K562 (cell line): ENCODE results near the gene TNFSF9. TPM values are rescaled to one million over a fixed set of nuclear protein-coding genes. Genes with fewer than 3 reads are reported as not detected.
A peak's percentile ranks its signal among the peaks of the same experiment; 100 is the strongest.

Experiments
- ATAC-seq: fragments of 200-7000 bp; cut with Tn5 transposase; 3 replicates; pipeline ENCODE4 v1.9.1; 2020; ENCODE audit warnings: moderate library complexity
- BruUV-seq: library from RNA; stranded (reverse); fragments of 400-500 nt; replicated peaks from 2 replicates; lab custom pipeline; 2021; lab: Mats Ljungman, UMichigan
- CTCF ChIA-PET: fragments of 300-600 bp; formaldehyde crosslinking; extraction: SDS; loops from one replicate; lab custom pipeline; 2021; ENCODE audit warnings: low intra/inter-chr PET ratio; lab: Yijun Ruan, JAX
- POLR2A ChIA-PET: fragments of 300-600, 350-650 bp; sonication (Branson Sonifier 250); formaldehyde crosslinking; extraction: SDS; loops from one replicate; lab custom pipeline; 2021; ENCODE audit warnings: antibody characterized with exemption, inconsistent platforms; lab: Yijun Ruan, JAX
- DNase-seq, 4 experiments: peaks; one replicate each; pipeline versions ENCODE4 v3.0.0 to v3.0.0-alpha.2; 2011 to 2018; ENCODE audit warnings: low spot score in 3 of 4, mixed read lengths in 3 of 4; ENCODE audit errors: extremely low read depth in 1 of 4
- FAIRE-seq: peaks from 2 replicates; lab custom pipeline; 2011; peaks lifted over from hg19 to GRCh38; lab: Jason Lieb, UNC
- H2AFZ ChIP-seq: 2 replicates; pipeline ENCODE4 v1.6.0; 2011; ENCODE audit warnings: low read depth, low read length, control low read depth, inconsistent platforms
- H3K27ac ChIP-seq: fragments of 200-600 bp; 3 replicates; pipeline ENCODE4 v1.8.0; 2011; ENCODE audit warnings: low read depth, mild to moderate bottlenecking, control low read depth, inconsistent platforms, low read length, moderate library complexity, mixed read lengths; ENCODE audit errors: extremely low read depth
- H3K27me3 ChIP-seq, 2 experiments: fragments of 300-600 bp in 1 of 2; 2 replicates in 1 of 2; 3 replicates in 1 of 2; pipeline versions ENCODE4 v1.6.0 to v1.8.0; 2011; ENCODE audit warnings: inconsistent platforms in 2 of 2, low read length in 2 of 2, mild to moderate bottlenecking in 1 of 2, mixed read lengths in 1 of 2, moderate library complexity in 1 of 2; ENCODE audit not compliant: control insufficient read depth in 2 of 2, insufficient read depth in 2 of 2
- H3K36me3 ChIP-seq: fragments of 300-600 bp; 3 replicates; pipeline ENCODE4 v1.8.0; 2011; ENCODE audit warnings: mild to moderate bottlenecking, low read length, inconsistent platforms; ENCODE audit not compliant: control insufficient read depth, insufficient read depth
- H3K4me1 ChIP-seq, 2 experiments: fragments of 200-600 bp in 1 of 2; replicated peaks in 1 of 2; 2 replicates in 1 of 2; 3 replicates in 1 of 2; pipeline versions ENCODE4 v1.5.1 to v1.8.0; 2011; ENCODE audit warnings: inconsistent platforms in 2 of 2, low read length in 2 of 2, mild to moderate bottlenecking in 1 of 2, mixed read lengths in 1 of 2, moderate library complexity in 1 of 2; ENCODE audit not compliant: control insufficient read depth in 2 of 2, insufficient read depth in 2 of 2
- H3K4me2 ChIP-seq: 2 replicates; pipeline ENCODE4 v1.6.1; 2011; ENCODE audit warnings: low read length, control low read depth, inconsistent platforms, mixed read lengths; ENCODE audit not compliant: insufficient read depth
- H3K4me3 ChIP-seq: fragments of 200-600 bp; sonication (generic), shearing (Covaris generic); 2 replicates; pipeline ENCODE4 v1.5.1; 2016; ENCODE audit warnings: control low read depth, inconsistent platforms
- H3K79me2 ChIP-seq: fragments of 200-600 bp; 3 replicates; pipeline ENCODE4 v1.8.0; 2011; ENCODE audit warnings: low read length, inconsistent platforms; ENCODE audit not compliant: control insufficient read depth, insufficient read depth
- H3K9ac ChIP-seq, 2 experiments: 2 replicates each; pipeline versions ENCODE4 v1.6.0 to v1.6.1; 2011; ENCODE audit warnings: low read depth in 2 of 2, low read length in 2 of 2, control low read depth in 1 of 2, inconsistent platforms in 1 of 2, mild to moderate bottlenecking in 1 of 2, mixed read lengths in 1 of 2; ENCODE audit not compliant: insufficient read depth in 1 of 2
- H3K9me1 ChIP-seq: one replicate; pipeline ENCODE4 v1.6.0; 2011; ENCODE audit warnings: inconsistent platforms, mild to moderate bottlenecking, low read length, moderate library complexity; ENCODE audit not compliant: control insufficient read depth, insufficient read depth
- H3K9me3 ChIP-seq: replicated peaks from 2 replicates; pipeline ENCODE4 v1.5.1; 2011; ENCODE audit warnings: low read depth, low read length, inconsistent platforms; ENCODE audit not compliant: control insufficient read depth, insufficient read depth
- H4K20me1 ChIP-seq: replicated peaks from 2 replicates; pipeline ENCODE4 v1.6.1; 2011; ENCODE audit warnings: low read length, inconsistent platforms, mixed read lengths; ENCODE audit not compliant: control insufficient read depth, insufficient read depth
- ATF7 ChIP-seq: fragments of 450-650 bp; IDR thresholded peaks from 2 replicates; pipeline ENCODE4 v1.7.1; 2014; ENCODE audit warnings: mild to moderate bottlenecking, moderate library complexity
- NR2C1 ChIP-seq, 2 experiments: fragments of 450-650 bp; IDR thresholded peaks; 2 replicates each; pipeline ENCODE4 v1.6.1; 2017; ENCODE audit warnings: mild to moderate bottlenecking in 2 of 2, antibody characterized with exemption in 1 of 2, inconsistent platforms in 1 of 2, missing compliant biosample characterization in 1 of 2, missing genetic modification characterization in 1 of 2
- NR2C2 ChIP-seq, 2 experiments: fragments of 200-800 bp in 1 of 2; sonication (Bioruptor generic) in 1 of 2; sonication (generic) in 1 of 2; formaldehyde crosslinking in 1 of 2; IDR thresholded peaks; 2 replicates each; pipeline versions ENCODE4 v1.6.1 to v1.8.0; 2016 to 2022; ENCODE audit warnings: mild to moderate bottlenecking in 1 of 2, missing compliant biosample characterization in 1 of 2, missing genetic modification characterization in 1 of 2, missing genetic modification reagents in 1 of 2
- SAP30 ChIP-seq: fragments of 200-600 bp; sonication (generic); IDR thresholded peaks from 2 replicates; pipeline ENCODE4 v1.6.1; 2012; ENCODE audit warnings: borderline replicate concordance, low read depth, mild to moderate bottlenecking, moderate library complexity, low read length, control low read depth, inconsistent platforms; ENCODE audit not compliant: insufficient read depth, poor library complexity, severe bottlenecking
- ZNF717 ChIP-seq: fragments of 250-450 bp; sonication (Bioruptor Pico); IDR thresholded peaks from 2 replicates; pipeline ENCODE4 v1.5.0; 2021
- WGBS: fragments of 100-300 bp; shearing (Covaris generic); methylation state at CpG from one replicate; pipeline ENCODE4 v1.1.6; 2016; ENCODE audit warnings: low coverage, mixed read lengths; ENCODE audit not compliant: insufficient coverage; ENCODE audit errors: missing lambda C conversion rate; 5-methylcytosine and 5-hydroxymethylcytosine counted together
- in situ Hi-C: fragments of 300-500 bp; cut with MboI; formaldehyde crosslinking; loops from 4 replicates; pipeline ENCODE4 v1.15.0; 2018; ENCODE audit warnings: inconsistent platforms, mixed read lengths
- intact Hi-C: fragments of 100-400 bp; cut with micrococcal nuclease; formaldehyde crosslinking; loops from 2 replicates; pipeline ENCODE4 v1.14.2; 2022
- polyA plus RNA-seq, 8 experiments: library from polyadenylated mRNA; depleted of rRNA in 4 of 8; stranded (reverse) in 5 of 8; unstranded in 3 of 8; fragments of >200 nt; fragmentation: Nextera tagmentation in 2 of 8; fragmentation: Illumina TruSeq in 1 of 8; extraction: Ambion mirVana in 2 of 8; extraction: Trizol in 1 of 8; gene quantifications; 2 replicates each; pipeline versions ENCODE4 v1.2.1 to v1.2.3, GENCODE V29; 2011 to 2014; ENCODE audit warnings: inconsistent platforms in 1 of 8, missing spikeins in 1 of 8
- total RNA-seq, 7 experiments: library from RNA; depleted of rRNA in 6 of 7; stranded (reverse); fragments of >200 nt in 6 of 7; fragmentation: Illumina TruSeq in 2 of 7; extraction: Trizol in 2 of 7; gene quantifications; 2 replicates each; pipeline versions ENCODE4 v1.2.1 to v1.2.3, GENCODE V29; 2011 to 2021; ENCODE audit warnings: low replicate concordance in 1 of 7
- TF ChIP-seq, protein P1 (sequence below): fragments of 450-650 bp; conservative IDR thresholded peaks from 2 replicates; pipeline ENCODE4 v1.6.1; 2016; ENCODE audit warnings: missing genetic modification characterization, low read depth, mild to moderate bottlenecking, missing compliant biosample characterization, moderate library complexity

TNFSF9 gene
- total and polyA plus RNA-seq, 9 of the 15 experiments (the other 6 are each of a cell fraction or from before 2014, with no cell fraction given): 1.4 to 17.9 (median 6.5) TPM

DNA sequence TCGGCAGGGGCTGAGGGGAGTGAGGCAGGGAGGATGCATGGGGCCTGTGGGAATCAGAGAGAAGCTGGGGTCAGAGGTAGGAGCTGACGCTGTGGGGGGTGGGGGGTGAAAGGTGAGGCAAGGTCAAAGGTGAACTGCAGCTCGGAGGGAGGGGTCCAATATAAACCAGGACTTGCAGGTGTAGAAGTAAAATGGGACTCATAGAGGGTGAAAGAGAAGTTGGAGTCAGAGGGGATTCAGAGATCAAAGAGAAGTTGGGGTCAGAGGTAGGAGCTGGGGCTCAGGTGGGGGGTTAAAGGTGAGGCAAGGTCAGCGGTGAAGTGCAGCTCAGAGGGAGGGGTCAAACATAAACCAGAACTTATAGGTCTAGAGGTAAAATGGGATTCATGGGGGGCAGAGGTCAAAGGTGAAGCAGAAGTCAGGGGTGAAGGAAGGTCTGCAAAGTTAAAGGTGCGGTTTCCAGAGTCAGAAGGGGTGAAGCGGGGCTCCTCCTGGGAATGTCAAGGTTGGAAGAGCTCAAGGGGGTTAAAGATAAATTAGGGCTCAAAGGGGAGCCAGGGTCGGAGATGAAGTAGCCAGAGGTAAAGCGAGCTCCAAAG is 36.3 kb upstream of the TNFSF9 start:
- intact Hi-C loops: no loop called here
- FAIRE-seq (no peak), DNase-seq (no peak), ATAC-seq (no peak)
- TF ChIP-seq NR2C1 (IDR thresholded peaks at IDR 0.05): peak; percentile 84
- TF ChIP-seq NR2C1 (tag; IDR thresholded peaks at IDR 0.05): peak; percentile 60
- TF ChIP-seq, protein P1, sequence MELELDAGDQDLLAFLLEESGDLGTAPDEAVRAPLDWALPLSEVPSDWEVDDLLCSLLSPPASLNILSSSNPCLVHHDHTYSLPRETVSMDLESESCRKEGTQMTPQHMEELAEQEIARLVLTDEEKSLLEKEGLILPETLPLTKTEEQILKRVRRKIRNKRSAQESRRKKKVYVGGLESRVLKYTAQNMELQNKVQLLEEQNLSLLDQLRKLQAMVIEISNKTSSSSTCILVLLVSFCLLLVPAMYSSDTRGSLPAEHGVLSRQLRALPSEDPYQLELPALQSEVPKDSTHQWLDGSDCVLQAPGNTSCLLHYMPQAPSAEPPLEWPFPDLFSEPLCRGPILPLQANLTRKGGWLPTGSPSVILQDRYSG: no peak
- no peak for TF ChIP-seq ATF7
- TF ChIP-seq NR2C2 (CRISPR knock-in tag; IDR thresholded peaks at IDR 0.05): no peak
- TF ChIP-seq NR2C2 (tag; IDR thresholded peaks at IDR 0.05): peak; percentile 63
- no peak for TF ChIP-seq SAP30
- no peak for TF ChIP-seq ZNF717 (CRISPR knock-in tag)
- H3K4me1 ChIP-seq: peaks cover 0 to 11% of the 10 kb centered on the region in 2 experiments; a peak in 3 of 5 replicates
- no TSS peak for BruUV-seq
- ChIA-PET POLR2A (interaction anchor here (0.6 kb wide), 1 partner anchor 38 kb away, joined by 3 read pairs; no protein-coding TSS in a partner anchor), CTCF (no interaction called here)
- H2AFZ ChIP-seq: no peak overlapping the region
- peaks cover 5% of the 10 kb centered on the region for H3K9me1 ChIP-seq
- in situ Hi-C loops: no loop called here
- H3K27me3 ChIP-seq: no peaks in the 10 kb centered on the region
- WGBS: 42% methylated on average over 8 of the region's 8 CpGs
- H3K27ac ChIP-seq: no peak overlapping the region
- H3K36me3 ChIP-seq: no peaks in the 10 kb centered on the region
- no peak overlapping the region for H3K4me2 ChIP-seq
- H3K79me2 ChIP-seq: no peaks in the 10 kb centered on the region
- no peaks in the 10 kb centered on the region for H4K20me1 ChIP-seq
- no peaks in the 10 kb centered on the region; the same call in 1 of the 2 replicates for H3K9me3 ChIP-seq
- H3K4me3 ChIP-seq: no peak overlapping the region
- no peak overlapping the region; a peak in 1 of 4 replicates for H3K9ac ChIP-seq
